Activated T-helper 1 cell treated with anti-CD3 and anti-CD28 coated beads, Interleukin-12 subunit alpha, Interleukin-12 subunit beta, Interleukin-2, Interleukin-4 antibody, amounts not matched to agents 30 ng/mL and 10 ng/mL and 1 ng/mL, durations not matched to agents 14 hours and 24 hours and 36 hours (primary cell): Measurements from ENCODE around the gene NECAB3. TPM values are rescaled to one million over a fixed set of nuclear protein-coding genes. Genes with fewer than 3 reads are reported as not detected.

Experiments
- DNase-seq: peaks from one replicate; pipeline ENCODE4 v3.0.0; 2021; ENCODE audit warnings: low spot score
- H3K27ac Mint-ChIP-seq: one replicate; pipeline ENCODE4 v1.8.0; 2021; ENCODE audit warnings: mild to moderate bottlenecking, mixed read lengths
- H3K27me3 Mint-ChIP-seq: one replicate; pipeline ENCODE4 v1.8.0; 2022; ENCODE audit warnings: mild to moderate bottlenecking, moderate library complexity, mixed read lengths; ENCODE audit not compliant: insufficient read depth
- H3K36me3 Mint-ChIP-seq: one replicate; pipeline ENCODE4 v1.8.0; 2021; ENCODE audit warnings: low read depth, mixed read lengths
- H3K4me1 Mint-ChIP-seq: one replicate; pipeline ENCODE4 v1.8.0; 2021; ENCODE audit warnings: low read depth, mixed read lengths
- H3K4me3 Mint-ChIP-seq: one replicate; pipeline ENCODE4 v1.8.0; 2021; ENCODE audit warnings: mild to moderate bottlenecking, moderate library complexity, mixed read lengths
- H3K9me3 Mint-ChIP-seq: one replicate; pipeline ENCODE4 v1.8.0; 2021; ENCODE audit warnings: mixed read lengths
- intact Hi-C: fragments of 100-400 bp; cut with micrococcal nuclease; formaldehyde crosslinking; loops from one replicate; pipeline ENCODE4 v1.15.1; 2024
- total RNA-seq: library from RNA; stranded (reverse); gene quantifications from 2 replicates; pipeline ENCODE4 v1.2.3, GENCODE V29; 2022

NECAB3 gene
- total RNA-seq, 1 donor from 2014 or later = 30.7 TPM

DNA sequence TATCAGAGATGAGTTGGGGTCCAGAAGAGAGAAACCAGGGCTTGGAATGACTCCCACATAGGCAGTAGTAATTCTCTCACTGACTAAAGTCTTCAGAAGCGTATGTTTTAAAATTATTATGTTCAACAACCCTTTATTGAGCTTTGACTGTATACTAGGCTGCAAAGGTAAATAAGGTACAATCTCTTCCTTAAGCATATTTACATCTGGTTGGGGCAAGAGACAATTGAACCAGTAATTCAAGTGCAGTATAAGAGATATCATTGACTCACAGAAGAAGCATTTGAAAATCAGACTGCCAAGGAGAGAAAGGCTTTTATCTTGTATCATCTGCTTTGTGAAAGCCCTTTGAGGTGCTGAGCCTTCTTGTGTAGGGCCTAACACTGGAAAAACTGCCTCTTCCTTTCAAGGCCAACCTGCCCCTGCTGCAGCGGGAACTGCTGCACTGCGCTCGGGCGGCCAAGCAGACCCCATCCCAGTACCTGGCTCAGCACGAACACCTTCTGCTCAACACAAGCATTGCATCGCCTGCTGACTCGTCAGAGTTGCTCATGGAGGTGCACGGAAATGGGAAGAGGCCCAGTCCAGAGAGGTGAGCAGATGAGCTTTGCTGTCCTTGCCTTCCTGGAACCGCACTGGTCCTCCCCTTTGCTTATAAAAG, 51.4 kb downstream of the NECAB3 start:
- intact Hi-C loops = no loop called here
- Mint-ChIP-seq H3K9me3 (no peaks in the 10 kb centered on the region), H3K36me3 (peaks cover 18% of the 10 kb centered on the region), H3K4me3 (no peak overlapping the region), H3K4me1 (peaks cover 10% of the 10 kb centered on the region), H3K27ac (no peak overlapping the region), H3K27me3 (no peaks in the 10 kb centered on the region)
- no peak for DNase-seq

DNA sequence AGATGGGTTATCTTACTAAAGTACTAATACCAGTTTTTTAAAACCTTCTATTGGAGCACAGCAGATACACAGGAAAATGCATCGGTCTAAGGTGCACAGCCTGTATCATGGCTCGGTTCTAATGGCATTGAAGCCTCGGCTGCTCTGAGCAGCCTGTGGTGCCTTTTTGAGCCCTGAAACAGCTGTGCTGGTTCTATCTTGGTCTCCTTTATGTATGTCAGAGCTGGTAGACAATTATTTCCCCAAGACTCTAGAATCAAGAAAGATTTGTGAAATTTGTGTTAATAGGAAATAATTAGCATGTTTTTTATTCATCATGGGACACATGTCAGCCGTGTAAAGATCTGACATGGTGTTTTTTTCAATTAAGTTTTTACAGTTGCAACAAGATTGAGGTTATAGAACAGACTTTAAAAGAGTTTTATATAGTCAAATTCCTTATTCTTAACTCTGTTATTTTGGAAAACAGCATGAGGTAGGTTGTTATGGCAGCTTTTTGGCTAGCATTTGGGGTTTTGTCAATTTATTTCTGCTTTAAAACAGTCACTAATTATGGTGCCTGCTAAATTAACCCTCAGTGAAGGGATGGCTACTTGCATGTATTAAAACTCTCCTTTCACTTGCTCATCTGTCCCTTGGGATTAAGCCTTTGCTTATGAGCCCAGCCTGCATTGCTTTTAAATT, 52.4 kb downstream of the NECAB3 start:
- DNase-seq = no peak
- H3K27ac Mint-ChIP-seq = no peak overlapping the region
- peaks cover 10% of the 10 kb centered on the region for H3K4me1 Mint-ChIP-seq
- H3K36me3 Mint-ChIP-seq = peaks cover 20% of the 10 kb centered on the region
- H3K9me3 Mint-ChIP-seq = no peaks in the 10 kb centered on the region
- intact Hi-C loops = no loop called here
- H3K27me3 Mint-ChIP-seq = no peaks in the 10 kb centered on the region
- H3K4me3 Mint-ChIP-seq = no peak overlapping the region

DNA sequence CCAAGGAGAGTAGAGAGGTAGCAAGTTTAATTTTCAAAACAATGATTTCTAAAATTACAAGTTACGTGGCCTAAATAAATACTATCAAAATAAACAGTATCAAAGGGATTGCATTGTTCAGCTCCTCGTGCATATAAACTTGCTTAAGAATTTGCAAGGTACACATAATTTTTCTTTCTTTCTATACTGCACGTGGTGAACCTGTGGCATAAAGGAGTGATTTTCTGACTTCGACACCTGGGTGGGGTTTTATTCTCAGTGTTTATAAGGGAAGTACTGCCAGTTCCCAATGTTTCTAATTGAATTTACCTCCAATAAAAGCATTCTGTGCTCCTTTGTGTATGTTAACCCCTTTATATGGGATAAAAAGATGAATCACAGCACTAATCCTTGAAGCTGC, 62.2 kb downstream of the NECAB3 start:
- intact Hi-C loops = no loop called here
- Mint-ChIP-seq H3K9me3 (no peaks in the 10 kb centered on the region), H3K27ac (no peak overlapping the region), H3K4me3 (no peak overlapping the region), H3K27me3 (no peaks in the 10 kb centered on the region), H3K36me3 (peaks cover 26% of the 10 kb centered on the region), H3K4me1 (no peaks in the 10 kb centered on the region)
- no peak for DNase-seq

DNA sequence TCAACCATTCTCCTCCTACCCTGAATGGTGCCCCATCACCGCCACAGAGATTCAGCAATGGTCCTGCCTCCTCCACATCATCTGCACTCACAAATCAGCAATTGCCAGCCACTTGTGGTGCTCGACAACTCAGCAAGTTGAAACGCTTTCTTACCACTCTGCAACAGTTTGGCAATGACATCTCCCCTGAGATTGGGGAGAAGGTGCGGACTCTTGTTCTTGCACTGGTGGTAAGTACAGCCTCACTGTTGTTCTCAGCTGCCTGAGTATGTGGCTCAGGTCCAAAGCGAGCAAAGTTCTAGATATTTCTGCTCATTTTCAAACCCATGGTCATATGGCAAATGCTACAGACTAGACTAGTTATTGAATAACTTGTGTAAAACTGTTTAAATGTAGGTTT, 63.1 kb downstream of the NECAB3 start:
- Mint-ChIP-seq H3K27ac (no peak overlapping the region), H3K27me3 (no peaks in the 10 kb centered on the region), H3K36me3 (peaks cover 30% of the 10 kb centered on the region), H3K9me3 (no peaks in the 10 kb centered on the region), H3K4me3 (no peak overlapping the region), H3K4me1 (peaks cover 4% of the 10 kb centered on the region)
- no peak for DNase-seq
- intact Hi-C loops = no loop called here

DNA sequence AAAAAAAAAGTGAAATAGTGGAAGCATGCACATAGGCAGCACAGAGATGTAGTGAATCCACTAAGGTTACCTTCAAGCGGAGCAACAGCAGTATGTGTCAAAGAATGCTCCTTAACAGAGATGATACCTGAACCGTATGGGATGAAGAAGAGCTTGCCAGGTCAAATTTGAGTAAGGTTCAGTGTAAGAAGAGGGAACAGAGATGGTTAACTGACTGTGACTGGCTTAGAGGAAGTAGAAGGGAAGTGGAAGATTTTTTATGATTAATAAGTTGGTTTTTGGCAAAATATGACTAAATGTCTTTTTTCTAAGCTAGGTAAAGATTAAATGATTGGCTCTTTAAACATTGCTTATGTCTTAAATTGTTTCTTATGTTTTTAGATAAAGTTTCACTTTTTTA, 64.7 kb downstream of the NECAB3 start:
- intact Hi-C loops = no loop called here
- H3K36me3 Mint-ChIP-seq = peaks cover 30% of the 10 kb centered on the region
- no peak overlapping the region for H3K27ac Mint-ChIP-seq
- H3K9me3 Mint-ChIP-seq = no peaks in the 10 kb centered on the region
- no peak overlapping the region for H3K4me3 Mint-ChIP-seq
- no peak for DNase-seq
- H3K4me1 Mint-ChIP-seq = peaks cover 5% of the 10 kb centered on the region
- no peaks in the 10 kb centered on the region for H3K27me3 Mint-ChIP-seq

Other genes with a start within 250 kb of the NECAB3 start
- 0.76 and 0.91 TPM in 2 replicates for gene SNTA1, start 230.7 kb downstream of the NECAB3 start, total RNA-seq
- gene CBFA2T2, start 184.3 kb downstream of the NECAB3 start, total RNA-seq = 12.0 and 13.2 TPM in 2 replicates
- 0.22 and 0.29 TPM in 2 replicates for gene C20orf144, start 12.1 kb downstream of the NECAB3 start, total RNA-seq
- 3.7 and 4.2 TPM in 2 replicates for gene ACTL10, start 7.5 kb downstream of the NECAB3 start, total RNA-seq
- 77.5 and 80.6 TPM in 2 replicates for gene E2F1, start 12.0 kb upstream of the NECAB3 start, total RNA-seq
- 7.3 and 7.9 TPM in 2 replicates for gene PXMP4, start 45.9 kb upstream of the NECAB3 start, total RNA-seq
- gene ZNF341, start 57.6 kb upstream of the NECAB3 start, total RNA-seq = 6.7 and 6.8 TPM in 2 replicates
- gene CHMP4B, start 136.9 kb upstream of the NECAB3 start, total RNA-seq = 94.5 and 96.4 TPM in 2 replicates